ENCODE results near the gene ZNF787.

- TF ChIP-seq CTCF (conservative IDR thresholded peaks at IDR 0.05) (no peak), ZFX (IDR thresholded peaks at IDR 0.05) (no peak)
Measured at GRCh38 chr19:56085571-56086275, 35.4 kb downstream of the ZNF787 start.

Data from C4-2B (cell line).